ENCODE results near the gene RNF152. TPM values are rescaled to one million over a fixed set of nuclear protein-coding genes. Genes with fewer than 3 reads are reported as not detected.

The RNF152 gene
- polyA plus RNA-seq, 1 donor from 2014 or later: 22.9 TPM

DNA sequence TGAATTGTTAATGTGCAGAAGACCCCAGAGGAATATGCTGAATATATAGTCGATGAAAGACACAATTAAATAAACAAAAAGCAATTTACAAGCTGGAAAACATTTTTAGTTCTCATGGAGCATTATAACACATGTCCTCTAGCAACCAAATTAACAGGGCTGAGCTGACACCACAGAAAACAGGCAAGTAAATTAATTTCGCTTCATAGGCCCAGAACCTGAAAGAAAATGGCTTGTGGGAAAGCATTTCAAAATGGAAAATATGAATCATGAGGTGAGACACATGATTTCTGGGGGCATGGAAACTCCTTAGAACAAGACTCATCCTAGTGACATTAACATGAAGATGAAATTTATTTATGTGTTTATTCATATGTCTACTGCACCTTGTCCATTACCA lies 25.0 kb upstream of the RNF152 start:
- TF ChIP-seq EZH2 (IDR thresholded peaks at IDR 0.05; ENCODE audit: borderline replicate concordance, insufficient read depth, low read length, poor library complexity, severe bottlenecking) (no peak), TAF1 (IDR thresholded peaks at IDR 0.05; ENCODE audit: low read depth) (no peak), POLR2AphosphoS5 (IDR thresholded peaks at IDR 0.05) (no peak), EP300 (conservative IDR thresholded peaks at IDR 0.05; ENCODE audit: poor library complexity, severe bottlenecking) (no peak)
- Histone ChIP-seq H4K20me1 (ENCODE audit: insufficient read depth) (no peaks in the 10 kb centered on the region), H3K4me2 (ENCODE audit: low read length) (no peak overlapping the region), H3K9me3 (ENCODE audit: low read length) (no peaks in the 10 kb centered on the region), H2AFZ (ENCODE audit: low read depth, low read length) (no peak overlapping the region), H3K4me3 (ENCODE audit: low read length) (no peak overlapping the region), H3K79me2 (replicated peaks; ENCODE audit: insufficient read depth, low read length) (no peaks in the 10 kb centered on the region), H3F3A (ENCODE audit: insufficient read depth, low read length, poor library complexity, severe bottlenecking) (no peaks in the 10 kb centered on the region), H3K36me3 (ENCODE audit: insufficient read depth, low read length) (no peaks in the 10 kb centered on the region), H3K9me2 (ENCODE audit: insufficient read depth, low read length) (no peaks in the 10 kb centered on the region), H3K9ac (ENCODE audit: low read length) (no peak overlapping the region), H3K27ac (ENCODE audit: low read length) (no peak overlapping the region), H3K27me3 (ENCODE audit: insufficient read depth, low read depth, low read length) (no peaks in the 10 kb centered on the region)

DNA sequence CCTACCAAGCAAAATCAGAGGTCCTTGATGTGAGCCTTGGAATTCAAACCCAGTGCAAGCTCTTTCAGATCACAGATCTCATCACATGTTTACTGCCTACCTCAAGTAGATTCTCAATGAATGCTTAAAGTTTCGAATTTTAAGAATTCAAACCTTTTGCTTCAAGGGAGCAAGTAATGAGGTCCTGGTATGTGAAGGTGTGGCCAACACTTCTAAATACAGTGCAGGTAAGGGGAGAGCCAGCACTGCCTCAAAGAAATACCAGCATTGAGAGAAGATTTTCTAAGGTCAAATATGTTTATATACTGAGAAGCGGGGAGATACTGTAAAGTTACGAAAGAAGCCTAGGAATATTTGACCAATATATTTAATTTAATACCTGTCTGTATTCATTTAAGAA lies 19.7 kb upstream of the RNF152 start:
- Histone ChIP-seq H4K20me1 (ENCODE audit: insufficient read depth) (no peaks in the 10 kb centered on the region), H3K79me2 (replicated peaks; ENCODE audit: insufficient read depth, low read length) (no peaks in the 10 kb centered on the region), H3F3A (ENCODE audit: insufficient read depth, low read length, poor library complexity, severe bottlenecking) (no peaks in the 10 kb centered on the region), H3K27ac (ENCODE audit: low read length) (no peak overlapping the region), H2AFZ (ENCODE audit: low read depth, low read length) (no peak overlapping the region), H3K4me3 (ENCODE audit: low read length) (no peak overlapping the region), H3K36me3 (ENCODE audit: insufficient read depth, low read length) (no peaks in the 10 kb centered on the region), H3K9me3 (ENCODE audit: low read length) (no peaks in the 10 kb centered on the region), H3K9ac (ENCODE audit: low read length) (no peak overlapping the region), H3K9me2 (ENCODE audit: insufficient read depth, low read length) (no peaks in the 10 kb centered on the region), H3K27me3 (ENCODE audit: insufficient read depth, low read depth, low read length) (no peaks in the 10 kb centered on the region), H3K4me2 (ENCODE audit: low read length) (no peak overlapping the region)
- TF ChIP-seq, protein P1, sequence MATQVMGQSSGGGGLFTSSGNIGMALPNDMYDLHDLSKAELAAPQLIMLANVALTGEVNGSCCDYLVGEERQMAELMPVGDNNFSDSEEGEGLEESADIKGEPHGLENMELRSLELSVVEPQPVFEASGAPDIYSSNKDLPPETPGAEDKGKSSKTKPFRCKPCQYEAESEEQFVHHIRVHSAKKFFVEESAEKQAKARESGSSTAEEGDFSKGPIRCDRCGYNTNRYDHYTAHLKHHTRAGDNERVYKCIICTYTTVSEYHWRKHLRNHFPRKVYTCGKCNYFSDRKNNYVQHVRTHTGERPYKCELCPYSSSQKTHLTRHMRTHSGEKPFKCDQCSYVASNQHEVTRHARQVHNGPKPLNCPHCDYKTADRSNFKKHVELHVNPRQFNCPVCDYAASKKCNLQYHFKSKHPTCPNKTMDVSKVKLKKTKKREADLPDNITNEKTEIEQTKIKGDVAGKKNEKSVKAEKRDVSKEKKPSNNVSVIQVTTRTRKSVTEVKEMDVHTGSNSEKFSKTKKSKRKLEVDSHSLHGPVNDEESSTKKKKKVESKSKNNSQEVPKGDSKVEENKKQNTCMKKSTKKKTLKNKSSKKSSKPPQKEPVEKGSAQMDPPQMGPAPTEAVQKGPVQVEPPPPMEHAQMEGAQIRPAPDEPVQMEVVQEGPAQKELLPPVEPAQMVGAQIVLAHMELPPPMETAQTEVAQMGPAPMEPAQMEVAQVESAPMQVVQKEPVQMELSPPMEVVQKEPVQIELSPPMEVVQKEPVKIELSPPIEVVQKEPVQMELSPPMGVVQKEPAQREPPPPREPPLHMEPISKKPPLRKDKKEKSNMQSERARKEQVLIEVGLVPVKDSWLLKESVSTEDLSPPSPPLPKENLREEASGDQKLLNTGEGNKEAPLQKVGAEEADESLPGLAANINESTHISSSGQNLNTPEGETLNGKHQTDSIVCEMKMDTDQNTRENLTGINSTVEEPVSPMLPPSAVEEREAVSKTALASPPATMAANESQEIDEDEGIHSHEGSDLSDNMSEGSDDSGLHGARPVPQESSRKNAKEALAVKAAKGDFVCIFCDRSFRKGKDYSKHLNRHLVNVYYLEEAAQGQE (IDR thresholded peaks at IDR 0.05; ENCODE audit: borderline replicate concordance): no peak
- TF ChIP-seq EZH2 (IDR thresholded peaks at IDR 0.05; ENCODE audit: borderline replicate concordance, insufficient read depth, low read length, poor library complexity, severe bottlenecking): no peak
- no peak for TF ChIP-seq SMC3 (conservative IDR thresholded peaks at IDR 0.05; ENCODE audit: poor library complexity)

DNA sequence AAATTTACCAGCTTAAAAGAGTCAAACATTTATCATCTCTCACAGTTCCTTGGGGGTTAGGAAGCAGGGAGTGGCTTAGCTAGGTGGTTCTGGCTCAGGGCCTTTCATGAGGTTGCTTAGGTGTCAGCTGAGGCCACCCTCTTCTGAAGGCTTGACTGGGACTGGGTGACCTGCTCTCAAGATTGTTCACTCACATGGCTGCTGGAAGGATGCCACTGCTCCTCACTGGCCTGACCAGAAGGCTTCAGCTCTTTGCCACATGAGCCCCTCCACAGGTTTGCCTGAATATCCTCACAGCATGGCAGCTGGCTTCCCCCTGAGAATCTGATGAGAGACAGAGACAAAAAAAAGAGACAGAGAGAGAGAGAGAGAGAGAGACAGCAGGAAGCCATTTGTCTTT lies 17.3 kb upstream of the RNF152 start:
- no peaks in the 10 kb centered on the region for H3K9me3 ChIP-seq (ENCODE audit: low read length)
- H3K36me3 ChIP-seq (ENCODE audit: insufficient read depth, low read length): no peaks in the 10 kb centered on the region
- H3F3A ChIP-seq (ENCODE audit: insufficient read depth, low read length, poor library complexity, severe bottlenecking): no peaks in the 10 kb centered on the region
- H3K9ac ChIP-seq (ENCODE audit: low read length): no peak overlapping the region
- no peak overlapping the region for H3K27ac ChIP-seq (ENCODE audit: low read length)
- no peaks in the 10 kb centered on the region for H3K9me2 ChIP-seq (ENCODE audit: insufficient read depth, low read length)
- H3K4me3 ChIP-seq (ENCODE audit: low read length): no peak overlapping the region
- H2AFZ ChIP-seq (ENCODE audit: low read depth, low read length): no peak overlapping the region
- TF ChIP-seq TAF1 (IDR thresholded peaks at IDR 0.05; ENCODE audit: low read depth) (no peak), RAD21 (conservative IDR thresholded peaks at IDR 0.05) (no peak), EP300 (conservative IDR thresholded peaks at IDR 0.05; ENCODE audit: poor library complexity, severe bottlenecking) (no peak), SMC3 (conservative IDR thresholded peaks at IDR 0.05; ENCODE audit: poor library complexity) (no peak), POLR2AphosphoS5 (IDR thresholded peaks at IDR 0.05) (no peak), EZH2 (IDR thresholded peaks at IDR 0.05; ENCODE audit: borderline replicate concordance, insufficient read depth, low read length, poor library complexity, severe bottlenecking) (no peak), MXI1 (conservative IDR thresholded peaks at IDR 0.05; ENCODE audit: poor library complexity, severe bottlenecking) (no peak)
- TF ChIP-seq, protein P1 (IDR thresholded peaks at IDR 0.05; ENCODE audit: borderline replicate concordance): no peak
- TF ChIP-seq, protein P2, sequence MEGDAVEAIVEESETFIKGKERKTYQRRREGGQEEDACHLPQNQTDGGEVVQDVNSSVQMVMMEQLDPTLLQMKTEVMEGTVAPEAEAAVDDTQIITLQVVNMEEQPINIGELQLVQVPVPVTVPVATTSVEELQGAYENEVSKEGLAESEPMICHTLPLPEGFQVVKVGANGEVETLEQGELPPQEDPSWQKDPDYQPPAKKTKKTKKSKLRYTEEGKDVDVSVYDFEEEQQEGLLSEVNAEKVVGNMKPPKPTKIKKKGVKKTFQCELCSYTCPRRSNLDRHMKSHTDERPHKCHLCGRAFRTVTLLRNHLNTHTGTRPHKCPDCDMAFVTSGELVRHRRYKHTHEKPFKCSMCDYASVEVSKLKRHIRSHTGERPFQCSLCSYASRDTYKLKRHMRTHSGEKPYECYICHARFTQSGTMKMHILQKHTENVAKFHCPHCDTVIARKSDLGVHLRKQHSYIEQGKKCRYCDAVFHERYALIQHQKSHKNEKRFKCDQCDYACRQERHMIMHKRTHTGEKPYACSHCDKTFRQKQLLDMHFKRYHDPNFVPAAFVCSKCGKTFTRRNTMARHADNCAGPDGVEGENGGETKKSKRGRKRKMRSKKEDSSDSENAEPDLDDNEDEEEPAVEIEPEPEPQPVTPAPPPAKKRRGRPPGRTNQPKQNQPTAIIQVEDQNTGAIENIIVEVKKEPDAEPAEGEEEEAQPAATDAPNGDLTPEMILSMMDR (IDR thresholded peaks at IDR 0.05; ENCODE audit: poor library complexity, severe bottlenecking): no peak
- no peaks in the 10 kb centered on the region for H3K27me3 ChIP-seq (ENCODE audit: insufficient read depth, low read depth, low read length)
- no peak overlapping the region for H3K4me2 ChIP-seq (ENCODE audit: low read length)
- H3K79me2 ChIP-seq (replicated peaks; ENCODE audit: insufficient read depth, low read length): no peaks in the 10 kb centered on the region
- H4K20me1 ChIP-seq (ENCODE audit: insufficient read depth): no peaks in the 10 kb centered on the region
